GM23338 (cell line): ENCODE results near the gene CEP192. TPM values are rescaled to one million over a fixed set of nuclear protein-coding genes. Genes with fewer than 3 reads are reported as not detected.

Experiments used
- ATAC-seq: fragments of 200-7000 bp; cut with Tn5 transposase; 3 replicates; pipeline ENCODE4 v1.9.1; 2020
- DNase-seq: peaks from one replicate; pipeline ENCODE4 v3.0.0-alpha.2; 2015; ENCODE audit warnings: low spot score
- H2AFZ ChIP-seq: fragments of 200-600 bp; sonication (generic); 2 replicates; pipeline ENCODE4 v1.8.0; 2016; ENCODE audit warnings: antibody characterized with exemption, mild to moderate bottlenecking, moderate library complexity
- H3F3A ChIP-seq: fragments of 200-600 bp; sonication (generic); replicated peaks from 2 replicates; pipeline ENCODE4 v1.8.0; 2017; ENCODE audit warnings: antibody characterized with exemption, mixed run types, low read depth
- H3K27ac ChIP-seq: fragments of 200-600 bp; sonication (generic); 2 replicates; pipeline ENCODE4 v1.6.1; 2016; ENCODE audit warnings: low read depth
- H3K27me3 ChIP-seq: fragments of 200-600 bp; sonication (generic); 2 replicates; pipeline ENCODE4 v1.8.0; 2016; ENCODE audit warnings: mild to moderate bottlenecking, mixed run types, moderate library complexity; ENCODE audit not compliant: insufficient read depth
- H3K36me3 ChIP-seq: fragments of 200-600 bp; sonication (generic); 2 replicates; pipeline ENCODE4 v1.8.0; 2016; ENCODE audit warnings: mild to moderate bottlenecking; ENCODE audit not compliant: insufficient read depth
- H3K4me1 ChIP-seq: fragments of 200-600 bp; sonication (generic); 2 replicates; pipeline ENCODE4 v1.8.0; 2016; ENCODE audit warnings: mild to moderate bottlenecking, moderate library complexity; ENCODE audit not compliant: insufficient read depth
- H3K4me2 ChIP-seq: fragments of 200-600 bp; sonication (generic); 2 replicates; pipeline ENCODE4 v1.7.1; 2017; ENCODE audit warnings: mixed run types
- H3K4me3 ChIP-seq: fragments of 200-600 bp; sonication (generic); 2 replicates; pipeline ENCODE4 v1.6.1; 2016; ENCODE audit warnings: mixed run types
- H3K79me2 ChIP-seq: fragments of 200-600 bp; sonication (generic); replicated peaks from 2 replicates; pipeline ENCODE4 v1.8.0; 2017; ENCODE audit warnings: mild to moderate bottlenecking; ENCODE audit not compliant: insufficient read depth
- H3K9me2 ChIP-seq: fragments of 200-600 bp; sonication (generic); 2 replicates; pipeline ENCODE4 v1.8.0; 2017; ENCODE audit not compliant: insufficient read depth
- H4K20me1 ChIP-seq: fragments of 200-600 bp; sonication (generic); replicated peaks from 2 replicates; pipeline ENCODE4 v1.8.0; 2017; ENCODE audit warnings: mild to moderate bottlenecking; ENCODE audit not compliant: insufficient read depth
- H3K27ac Mint-ChIP-seq: 2 replicates; pipeline ENCODE4 v1.8.0; 2020; ENCODE audit warnings: inconsistent platforms, mild to moderate bottlenecking, moderate library complexity, mixed read lengths
- H3K27me3 Mint-ChIP-seq: 3 replicates; pipeline ENCODE4 v1.8.0; 2022; ENCODE audit warnings: low read depth, mild to moderate bottlenecking, moderate library complexity, mixed read lengths, inconsistent platforms; ENCODE audit not compliant: insufficient read depth, poor library complexity
- H3K36me3 Mint-ChIP-seq: 3 replicates; pipeline ENCODE4 v1.8.0; 2021; ENCODE audit warnings: low read depth, mild to moderate bottlenecking, inconsistent platforms, moderate library complexity, mixed read lengths
- H3K4me1 Mint-ChIP-seq: 3 replicates; pipeline ENCODE4 v1.8.0; 2020; ENCODE audit warnings: mild to moderate bottlenecking, inconsistent platforms, mixed read lengths
- H3K4me3 Mint-ChIP-seq: 3 replicates; pipeline ENCODE4 v1.8.0; 2021; ENCODE audit warnings: moderate library complexity, mild to moderate bottlenecking, inconsistent platforms, mixed read lengths
- H3K9me3 Mint-ChIP-seq: 3 replicates; pipeline ENCODE4 v1.8.0; 2020; ENCODE audit warnings: moderate library complexity, mild to moderate bottlenecking, inconsistent platforms, mixed read lengths
- CREB1 ChIP-seq: fragments of 250-450 bp; sonication (Bioruptor Pico); IDR thresholded peaks from 2 replicates; pipeline ENCODE4 v1.5.0; 2020; ENCODE audit warnings: low read depth, mild to moderate bottlenecking, moderate library complexity
- CTCF ChIP-seq, 2 experiments: fragments of 200-600 bp in 1 of 2; sonication (generic) in 1 of 2; conservative IDR thresholded peaks; 2 replicates each; pipeline versions ENCODE4 v1.5.1 to v1.6.1; 2016 to 2017; ENCODE audit warnings: antibody characterized with exemption in 2 of 2, low read depth in 2 of 2, mild to moderate bottlenecking in 2 of 2, moderate library complexity in 1 of 2
- JUNB ChIP-seq: IDR thresholded peaks from one replicate; pipeline ENCODE4 v1.6.1; 2016; ENCODE audit warnings: antibody characterized with exemption; ENCODE audit not compliant: unreplicated experiment
- NANOG ChIP-seq: IDR thresholded peaks from 2 replicates; pipeline ENCODE4 v1.6.1; 2016; ENCODE audit warnings: antibody characterized with exemption, borderline replicate concordance
- POLR2AphosphoS5 ChIP-seq: IDR thresholded peaks from 2 replicates; pipeline ENCODE4 v1.6.1; 2016; ENCODE audit warnings: antibody characterized with exemption, low read depth
- REST ChIP-seq: IDR thresholded peaks from one replicate; pipeline ENCODE4 v1.6.1; 2018; ENCODE audit warnings: antibody characterized with exemption; ENCODE audit not compliant: unreplicated experiment
- ZNF114 ChIP-seq: fragments of 250-450 bp; sonication (Bioruptor Pico); IDR thresholded peaks from 2 replicates; pipeline ENCODE4 v1.5.0; 2020; ENCODE audit warnings: mild to moderate bottlenecking, moderate library complexity
- polyA plus RNA-seq: library from polyadenylated mRNA; unstranded; fragments of >200 nt; fragmentation: Nextera tagmentation; extraction: Ambion mirVana; gene quantifications from 2 replicates; pipeline ENCODE4 v1.2.1, GENCODE V29; 2016
- total RNA-seq: library from RNA; depleted of rRNA; stranded (reverse); fragments of >200 nt; shearing (Covaris generic); gene quantifications from 2 replicates; pipeline ENCODE4 v1.2.3, GENCODE V29; 2014
- TF ChIP-seq, protein P1 (sequence below): IDR thresholded peaks from 2 replicates; pipeline ENCODE4 v1.6.1; 2016; ENCODE audit warnings: antibody characterized with exemption

The CEP192 gene
- total and polyA plus RNA-seq, 2 experiments from 2014 or later: 15.2 to 30.6 TPM

DNA sequence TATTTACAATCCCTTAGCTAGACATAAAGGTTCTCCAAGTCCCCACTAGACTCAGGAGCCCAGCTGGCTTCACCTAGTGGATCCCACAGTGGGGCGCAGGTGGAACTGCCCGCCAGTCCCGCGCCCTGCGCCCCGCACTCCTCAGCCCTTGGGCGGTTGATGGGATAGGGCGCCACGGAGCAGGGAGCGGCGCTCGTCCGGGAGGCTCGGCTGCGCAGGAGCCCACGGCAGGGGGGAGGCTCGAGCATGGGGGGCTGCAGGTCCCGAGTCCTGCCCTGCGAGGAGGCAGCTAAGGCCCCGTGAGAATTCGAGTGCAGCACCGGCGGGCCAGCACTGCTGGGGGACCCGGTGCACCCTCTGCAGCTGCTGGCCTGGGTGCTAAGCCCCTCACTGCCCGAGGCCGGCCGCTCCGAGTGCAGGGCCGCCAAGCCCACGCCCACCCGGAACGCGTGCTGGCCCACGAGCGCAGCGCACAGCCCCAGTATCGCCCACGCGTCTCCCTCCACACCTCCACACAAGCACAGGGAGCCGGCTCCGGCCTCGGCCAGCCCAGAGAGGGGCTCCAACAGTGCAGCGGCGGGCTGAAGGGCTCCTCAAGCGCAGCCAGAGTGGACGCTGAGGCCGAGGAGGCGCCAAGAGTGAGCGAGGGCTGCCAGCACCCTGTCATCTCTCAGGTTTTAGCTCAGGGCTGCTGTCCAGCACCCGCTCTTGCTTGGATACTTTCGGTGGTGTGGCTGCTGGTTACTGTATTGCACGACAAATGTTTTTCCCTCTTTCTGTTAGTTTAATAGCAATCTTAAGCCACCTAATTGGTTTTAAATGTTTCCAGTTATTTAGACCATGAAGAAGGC is 143.6 kb downstream of the CEP192 start:
- Histone ChIP-seq H3K27ac (no peak overlapping the region), H3K79me2 (no peaks in the 10 kb centered on the region), H3F3A (peaks cover 3% of the 10 kb centered on the region; the same call in 1 of the 2 replicates), H3K4me3 (no peak overlapping the region), H3K4me1 (peaks cover 6% of the 10 kb centered on the region; the same call in 1 of the 2 replicates), H2AFZ (no peak overlapping the region), H3K9me2 (no peaks in the 10 kb centered on the region), H4K20me1 (no peaks in the 10 kb centered on the region), H3K4me2 (no peak overlapping the region), H3K27me3 (peaks cover 33% of the 10 kb centered on the region), H3K36me3 (no peaks in the 10 kb centered on the region)
- Mint-ChIP-seq H3K27me3 (peaks cover 31% of the 10 kb centered on the region), H3K4me3 (no peak overlapping the region), H3K9me3 (peaks cover 36% of the 10 kb centered on the region), H3K27ac (no peak overlapping the region), H3K4me1 (peaks cover 3% of the 10 kb centered on the region; the same call in 2 of the 3 replicates), H3K36me3 (peaks cover 36% of the 10 kb centered on the region)
- DNase-seq: no peak
- no peak for ATAC-seq
- TF ChIP-seq REST: no peak

GRCh38 chr18:13136056-13136903 is 145.1 kb downstream of the CEP192 start:
- Histone ChIP-seq H3K27me3 (peaks cover 33% of the 10 kb centered on the region), H3K9me2 (no peaks in the 10 kb centered on the region), H2AFZ (peak overlapping the region; percentile 99), H3F3A (peaks cover 3% of the 10 kb centered on the region; the same call in 1 of the 2 replicates), H3K4me1 (peaks cover 6% of the 10 kb centered on the region; the same call in 1 of the 2 replicates), H3K4me3 (peak overlapping the region; percentile 70), H3K36me3 (no peaks in the 10 kb centered on the region), H3K27ac (no peak overlapping the region), H3K4me2 (peak overlapping the region; percentile 88), H3K79me2 (no peaks in the 10 kb centered on the region), H4K20me1 (no peaks in the 10 kb centered on the region)
- DNase-seq (peak; percentile 70), ATAC-seq (peak; percentile 79)
- peaks cover 3% of the 10 kb centered on the region; the same call in 2 of the 3 replicates for H3K4me1 Mint-ChIP-seq
- TF ChIP-seq CTCF (conservative IDR thresholded peaks at IDR 0.05; ENCODE audit: low read depth in 2 of 2) (no peak), POLR2AphosphoS5 (no peak), CREB1 (no peak), NANOG (no peak), JUNB (no peak), ZNF114 (CRISPR knock-in tag) (no peak)
- TF ChIP-seq, protein P1, sequence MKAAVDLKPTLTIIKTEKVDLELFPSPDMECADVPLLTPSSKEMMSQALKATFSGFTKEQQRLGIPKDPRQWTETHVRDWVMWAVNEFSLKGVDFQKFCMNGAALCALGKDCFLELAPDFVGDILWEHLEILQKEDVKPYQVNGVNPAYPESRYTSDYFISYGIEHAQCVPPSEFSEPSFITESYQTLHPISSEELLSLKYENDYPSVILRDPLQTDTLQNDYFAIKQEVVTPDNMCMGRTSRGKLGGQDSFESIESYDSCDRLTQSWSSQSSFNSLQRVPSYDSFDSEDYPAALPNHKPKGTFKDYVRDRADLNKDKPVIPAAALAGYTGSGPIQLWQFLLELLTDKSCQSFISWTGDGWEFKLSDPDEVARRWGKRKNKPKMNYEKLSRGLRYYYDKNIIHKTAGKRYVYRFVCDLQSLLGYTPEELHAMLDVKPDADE: no peak
- peak overlapping the region; percentile 61 for H3K4me3 Mint-ChIP-seq
- peaks cover 33% of the 10 kb centered on the region for H3K9me3 Mint-ChIP-seq
- peaks cover 24% of the 10 kb centered on the region for H3K36me3 Mint-ChIP-seq
- peaks cover 31% of the 10 kb centered on the region for H3K27me3 Mint-ChIP-seq
- H3K27ac Mint-ChIP-seq: no peak overlapping the region
